PC-3 (cell line): Measurements from ENCODE around the gene IL18RAP. TPM values are rescaled to one million over a fixed set of nuclear protein-coding genes. Genes with fewer than 3 reads are reported as not detected.
A peak's percentile ranks its signal among the peaks of the same experiment; 100 is the strongest.

Source experiments
- ATAC-seq: fragments of 200-7000 bp; cut with Tn5 transposase; 2 replicates; pipeline ENCODE4 v1.9.1; 2020; ENCODE audit warnings: mild to moderate bottlenecking, moderate library complexity
- BruUV-seq: library from RNA; stranded (reverse); fragments of 400-500 nt; replicated peaks from 2 replicates; lab custom pipeline; 2021; lab: Mats Ljungman, UMichigan
- CTCF ChIA-PET: fragments of 300-600 bp; sonication (Branson Sonifier 250); formaldehyde crosslinking; loops from one replicate; lab custom pipeline; 2022; ENCODE audit warnings: antibody characterized with exemption; lab: Charles Lee
- POLR2A ChIA-PET: fragments of 300-600 bp; sonication (Branson Sonifier 250); formaldehyde crosslinking; loops from one replicate; lab custom pipeline; 2022; ENCODE audit warnings: antibody characterized with exemption; ENCODE audit not compliant: unreplicated experiment; lab: Charles Lee
- DNase-seq: peaks from one replicate; pipeline ENCODE4 v3.0.0-alpha.2; 2015
- H2AFZ ChIP-seq: fragments of 300-600 bp; sonication (generic); 2 replicates; pipeline ENCODE4 v1.6.0; 2016; ENCODE audit warnings: antibody characterized with exemption, low read length
- H3F3A ChIP-seq: fragments of 300-600 bp; sonication (generic); one replicate; pipeline ENCODE4 v1.6.0; 2017; ENCODE audit warnings: antibody characterized with exemption, low read length, control low read depth, mild to moderate bottlenecking; ENCODE audit not compliant: unreplicated experiment
- H3K27ac ChIP-seq: fragments of 300-600 bp; sonication (generic); 2 replicates; pipeline ENCODE4 v1.5.1; 2016; ENCODE audit warnings: mild to moderate bottlenecking, low read length
- H3K27me3 ChIP-seq: fragments of 300-600 bp; sonication (generic); 2 replicates; pipeline ENCODE4 v1.6.1; 2016; ENCODE audit warnings: low read length, mixed read lengths
- H3K36me3 ChIP-seq: fragments of 300-600 bp; sonication (generic); 2 replicates; pipeline ENCODE4 v1.6.1; 2016; ENCODE audit warnings: low read depth, mixed run types, low read length, mixed read lengths
- H3K4me1 ChIP-seq: fragments of 300-600 bp; sonication (generic); 2 replicates; pipeline ENCODE4 v1.5.1; 2016; ENCODE audit warnings: low read length; ENCODE audit not compliant: insufficient read depth
- H3K4me2 ChIP-seq: fragments of 300-600 bp; sonication (generic); 2 replicates; pipeline ENCODE4 v1.6.0; 2016; ENCODE audit warnings: low read length
- H3K4me3 ChIP-seq: fragments of 300-600 bp; sonication (generic); 2 replicates; pipeline ENCODE4 v1.5.1; 2016; ENCODE audit warnings: mild to moderate bottlenecking, low read length, mixed read lengths
- H3K79me2 ChIP-seq: fragments of 300-600 bp; sonication (generic); 2 replicates; pipeline ENCODE4 v1.6.1; 2017; ENCODE audit warnings: low read length, mixed read lengths
- H3K9ac ChIP-seq: fragments of 300-600 bp; sonication (generic); 2 replicates; pipeline ENCODE4 v1.6.0; 2016; ENCODE audit warnings: mild to moderate bottlenecking, low read length
- H3K9me2 ChIP-seq: fragments of 300-600 bp; sonication (generic); replicated peaks from 2 replicates; pipeline ENCODE4 v1.6.1; 2016; ENCODE audit warnings: mixed run types, low read length, mixed read lengths
- H3K9me3 ChIP-seq: fragments of 300-600 bp; sonication (generic); 2 replicates; pipeline ENCODE4 v1.6.1; 2016; ENCODE audit warnings: low read length, mixed read lengths
- H4K20me1 ChIP-seq: fragments of 300-600 bp; sonication (generic); 2 replicates; pipeline ENCODE4 v1.6.1; 2016; ENCODE audit warnings: low read length, mixed read lengths
- CTCF ChIP-seq: fragments of 300-600 bp; sonication (generic); conservative IDR thresholded peaks from 2 replicates; pipeline ENCODE4 v1.5.1; 2017; ENCODE audit warnings: antibody characterized with exemption, low read depth, mild to moderate bottlenecking, low read length
- EZH2 ChIP-seq: fragments of 300-600 bp; sonication (generic); IDR thresholded peaks from one replicate; pipeline ENCODE4 v1.6.1; 2017; ENCODE audit warnings: antibody characterized with exemption, mild to moderate bottlenecking, low read length; ENCODE audit not compliant: unreplicated experiment
- EZH2phosphoT487 ChIP-seq: fragments of 300-600 bp; sonication (generic); IDR thresholded peaks from 2 replicates; pipeline ENCODE4 v1.6.1; 2018; ENCODE audit warnings: mild to moderate bottlenecking, antibody characterized with exemption, low read length, borderline replicate concordance
- intact Hi-C: fragments of 100-400 bp; cut with micrococcal nuclease; formaldehyde crosslinking; loops from 2 replicates; pipeline ENCODE4 v1.9.0; 2023
- total RNA-seq: library from RNA; depleted of rRNA; stranded (reverse); fragments of >200 nt; gene quantifications from 2 replicates; pipeline ENCODE4 v1.2.3, GENCODE V29; 2014

The IL18RAP gene
- total RNA-seq, 1 experiment from 2014 or later: not detected

DNA sequence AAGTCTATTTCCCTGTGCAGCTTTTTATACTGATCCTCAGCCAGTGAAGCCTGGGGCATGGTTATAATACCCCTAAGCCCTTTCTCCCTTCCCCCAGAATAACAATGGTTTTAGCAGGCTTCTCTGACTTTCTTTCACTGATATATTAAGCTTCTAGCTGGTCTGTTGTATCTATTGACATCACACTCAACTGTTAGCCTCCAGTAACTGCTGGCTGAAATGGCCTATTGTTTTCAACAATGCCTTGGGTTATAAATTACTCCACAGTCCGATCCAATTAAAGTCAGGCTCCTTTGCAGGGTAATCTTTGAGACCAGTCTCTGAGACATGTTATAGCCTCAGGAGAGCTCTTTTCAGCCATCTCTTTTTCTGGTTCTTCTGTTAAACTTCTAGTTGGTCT lies 47.2 kb downstream of the IL18RAP start:
- intact Hi-C loops: no loop called here
- POLR2A ChIA-PET: no interaction called here

DNA sequence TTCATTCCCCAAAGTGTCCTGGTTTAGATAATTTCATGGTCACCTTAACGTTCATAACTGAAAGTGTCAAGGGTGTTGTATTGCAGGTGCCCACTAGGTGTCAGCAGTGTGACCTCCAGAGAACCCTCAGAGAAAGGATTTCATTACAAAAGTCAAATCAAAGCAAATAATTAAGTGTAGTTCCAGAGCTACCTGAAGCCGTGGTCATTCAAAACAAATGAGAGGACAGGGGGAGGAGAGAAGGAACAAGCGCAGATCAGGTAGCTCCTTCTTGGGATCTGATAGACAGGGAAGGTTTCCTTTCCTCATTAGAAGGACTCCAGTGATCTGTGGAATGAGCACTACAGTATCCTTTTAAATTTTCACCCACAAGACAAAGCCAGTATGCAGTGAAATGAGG lies 50.1 kb downstream of the IL18RAP start, which contains the start of gene SLC9A4:
Gene SLC9A4 (plus strand): TSS at position 207 of the 400 bp plus-strand sequence. CDS start 534 bp downstream, outside the sequence.
- no TSS peak for BruUV-seq
- peak within 1 kb of the TSS; percentile 52 for H2AFZ ChIP-seq
- no peaks in the 10 kb centered on the region for H3F3A ChIP-seq

More for the DNA sequence above, 47.2 kb downstream of the IL18RAP start:
- H3K9me2 ChIP-seq: no peaks in the 10 kb centered on the region
- H3K4me2 ChIP-seq: no peak overlapping the region
- H3K27ac ChIP-seq: no peak overlapping the region
- no peak for TF ChIP-seq CTCF
- no peak for TF ChIP-seq EZH2phosphoT487
- no peak for TF ChIP-seq EZH2
- no peak for DNase-seq
- no peaks in the 10 kb centered on the region for H4K20me1 ChIP-seq
- no peaks in the 10 kb centered on the region for H3F3A ChIP-seq
- no TSS peak for BruUV-seq
- ATAC-seq: no peak
- H3K9ac ChIP-seq: no peak overlapping the region
- no peaks in the 10 kb centered on the region for H3K79me2 ChIP-seq
- H3K9me3 ChIP-seq: no peaks in the 10 kb centered on the region
- no peak overlapping the region for H2AFZ ChIP-seq
- H3K27me3 ChIP-seq: no peaks in the 10 kb centered on the region
- H3K4me3 ChIP-seq: no peak overlapping the region
- H3K4me1 ChIP-seq: no peaks in the 10 kb centered on the region; the same call in 1 of the 2 replicates
- H3K36me3 ChIP-seq: no peaks in the 10 kb centered on the region
- CTCF ChIA-PET: no interaction called here

More for the DNA sequence above, 50.1 kb downstream of the IL18RAP start, which contains the start of gene SLC9A4:
- Histone ChIP-seq H3K4me3 (no peak within 1 kb of the TSS), H4K20me1 (no peaks in the 10 kb centered on the region), H3K4me2 (peak within 1 kb of the TSS; percentile 36), H3K9me3 (no peaks in the 10 kb centered on the region), H3K27me3 (no peaks in the 10 kb centered on the region), H3K9ac (no peak within 1 kb of the TSS), H3K79me2 (no peaks in the 10 kb centered on the region), H3K9me2 (no peaks in the 10 kb centered on the region), H3K36me3 (no peaks in the 10 kb centered on the region), H3K27ac (no peak within 1 kb of the TSS), H3K4me1 (no peaks in the 10 kb centered on the region; the same call in 1 of the 2 replicates)
- ATAC-seq: peak; percentile 53
- ChIA-PET CTCF (interaction anchor here (0.5 to 1.4 kb wide), 4 partner anchors 12 to 143 kb away, joined by 3 to 7 read pairs (median 3); no protein-coding TSS in a partner anchor), POLR2A (no interaction called here)
- intact Hi-C loops: loop anchor here (1.0 kb wide), 3 partner anchors 143 to 333 kb away; no protein-coding TSS in a partner anchor
- DNase-seq: peak; percentile 81
- peak; percentile 95 for TF ChIP-seq CTCF
- no peak for TF ChIP-seq EZH2
